ENCODE results near the gene CDIPT. TPM values are rescaled to one million over a fixed set of nuclear protein-coding genes. Genes with fewer than 3 reads are reported as not detected.

The CDIPT gene
- total and polyA plus RNA-seq, 2 of the 13 experiments (the other 11 are each of a cell fraction or from before 2014, with no cell fraction given): 54.9 to 97.5 TPM

- POLR2A ChIA-PET: no interaction called here
- H3K27ac ChIP-seq (ENCODE audit: extremely low read length, insufficient read depth, low read length): no peak overlapping the region
- TF ChIP-seq ZNF20 (CRISPR knock-in tag; IDR thresholded peaks at IDR 0.05): no peak
- TF ChIP-seq ZBTB7A (CRISPR knock-in tag; IDR thresholded peaks at IDR 0.05): no peak
- no peak for TF ChIP-seq HNRNPH1 (optimal IDR thresholded peaks at IDR 0.05; ENCODE audit: low read depth, low read length)
- no peak for TF ChIP-seq ZMYM2 (CRISPR knock-in tag; IDR thresholded peaks at IDR 0.05)
- CTCF ChIA-PET (ENCODE audit: low intra/inter-chr PET ratio, low total read pairs): no interaction called here
- intact Hi-C loops (cut with micrococcal nuclease; ENCODE audit: unreplicated experiment) (no loop called here), in situ Hi-C loops (cut with HindIII; ENCODE audit: extremely low pct_ligation_motif_present, low pct_unique_long_range_greater_than_20kb) (no loop called here)
- no peak overlapping the region for H3K9ac ChIP-seq (ENCODE audit: insufficient read depth, low read depth, low read length)
- H4K20me1 ChIP-seq (ENCODE audit: insufficient read depth, low read length): no peaks in the 10 kb centered on the region
- H3K4me3 ChIP-seq (replicated peaks in 1 of 3; ENCODE audit: insufficient read depth in 1 of 3, low read depth in 2 of 3, low read length in 3 of 3): no peak overlapping the region
- no peaks in the 10 kb centered on the region for H3K9me3 ChIP-seq (ENCODE audit: low read length)
- BruUV-seq (replicated peaks): no TSS peak
- WGBS (ENCODE audit: low lambda C conversion rate): 90% methylated on average over 2 of the region's 2 CpGs
- no peaks in the 10 kb centered on the region for H3K27me3 ChIP-seq (ENCODE audit: control insufficient read depth in 1 of 2, insufficient read depth in 2 of 2, low read length in 2 of 2)
- ATAC-seq (no peak), DNase-seq (ENCODE audit: low spot score) (no peak), FAIRE-seq (no peak)
- peaks cover 42% of the 10 kb centered on the region for H3K4me1 ChIP-seq (ENCODE audit: insufficient read depth, low read length)
- no peak overlapping the region for H2AFZ ChIP-seq (ENCODE audit: low read length)
- peaks cover 4 to 8% of the 10 kb centered on the region in 2 experiments; a peak in 3 of 5 replicates for H3K36me3 ChIP-seq (replicated peaks in 1 of 2; ENCODE audit: control insufficient read depth in 1 of 2, insufficient read depth in 2 of 2, low read length in 2 of 2)
- no peaks in the 10 kb centered on the region for H3K79me2 ChIP-seq (ENCODE audit: insufficient read depth, low read length)
- no peak overlapping the region for H3K4me2 ChIP-seq (ENCODE audit: low read depth, low read length)
Measured at GRCh38 chr16:29831490-29831889, 31.5 kb downstream of the CDIPT start.

DNA sequence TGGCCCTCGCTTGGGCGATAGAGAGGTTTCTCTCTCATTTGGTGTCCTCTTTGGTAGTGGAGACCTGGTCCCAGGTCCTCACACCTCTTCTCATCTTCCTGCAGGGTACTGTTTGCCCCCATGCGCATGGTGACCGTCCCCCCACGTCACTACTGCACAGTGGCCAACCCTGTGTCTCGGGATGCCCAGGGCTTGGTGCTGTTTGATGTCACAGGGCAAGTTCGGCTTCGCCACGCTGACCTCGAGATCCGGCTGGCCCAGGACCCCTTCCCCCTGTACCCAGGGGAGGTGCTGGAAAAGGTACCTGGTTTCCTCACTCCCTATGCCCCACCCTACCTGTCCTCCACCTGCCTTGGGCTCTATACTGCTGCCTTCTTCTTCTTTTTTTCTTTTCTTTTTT is 32.3 kb downstream of the CDIPT start:
- intact Hi-C loops (cut with micrococcal nuclease; ENCODE audit: unreplicated experiment): no loop called here
- no peaks in the 10 kb centered on the region for H3K79me2 ChIP-seq (ENCODE audit: insufficient read depth, low read length)
- ATAC-seq (no peak), FAIRE-seq (no peak), DNase-seq (ENCODE audit: low spot score) (no peak)
- BruUV-seq (replicated peaks): no TSS peak
- WGBS (ENCODE audit: low lambda C conversion rate): 98% methylated on average over 11 of the region's 11 CpGs
- no peak overlapping the region for H3K4me2 ChIP-seq (ENCODE audit: low read depth, low read length)
- no peak overlapping the region for H3K9ac ChIP-seq (ENCODE audit: insufficient read depth, low read depth, low read length)
- CTCF ChIA-PET (ENCODE audit: low intra/inter-chr PET ratio, low total read pairs): no interaction called here
- no peaks in the 10 kb centered on the region for H3K27me3 ChIP-seq (ENCODE audit: control insufficient read depth in 1 of 2, insufficient read depth in 2 of 2, low read length in 2 of 2)
- in situ Hi-C loops (cut with HindIII; ENCODE audit: extremely low pct_ligation_motif_present, low pct_unique_long_range_greater_than_20kb): no loop called here
- H3K36me3 ChIP-seq (replicated peaks in 1 of 2; ENCODE audit: control insufficient read depth in 1 of 2, insufficient read depth in 2 of 2, low read length in 2 of 2): peaks cover 4 to 8% of the 10 kb centered on the region in 2 experiments; a peak in 3 of 5 replicates
- peaks cover 49% of the 10 kb centered on the region for H3K4me1 ChIP-seq (ENCODE audit: insufficient read depth, low read length)
- POLR2A ChIA-PET: no interaction called here
- no peak overlapping the region for H3K4me3 ChIP-seq (replicated peaks in 1 of 3; ENCODE audit: insufficient read depth in 1 of 3, low read depth in 2 of 3, low read length in 3 of 3)
- no peak overlapping the region for H3K27ac ChIP-seq (ENCODE audit: extremely low read length, insufficient read depth, low read length)
- H3K9me3 ChIP-seq (ENCODE audit: low read length): no peaks in the 10 kb centered on the region
- H4K20me1 ChIP-seq (ENCODE audit: insufficient read depth, low read length): no peaks in the 10 kb centered on the region
- no peak overlapping the region for H2AFZ ChIP-seq (ENCODE audit: low read length)
- TF ChIP-seq PRDM10 (CRISPR knock-in tag; IDR thresholded peaks at IDR 0.05; ENCODE audit: low read depth) (no peak), ZSCAN21 (CRISPR knock-in tag; IDR thresholded peaks at IDR 0.05; ENCODE audit: borderline replicate concordance) (no peak), RBAK (CRISPR knock-in tag; IDR thresholded peaks at IDR 0.05) (no peak), GABPA (IDR thresholded peaks at IDR 0.05; ENCODE audit: low read depth, low read length) (no peak), GABPA (CRISPR knock-in tag; IDR thresholded peaks at IDR 0.05; ENCODE audit: low read depth) (no peak), HDAC6 (IDR thresholded peaks at IDR 0.05; ENCODE audit: low read depth, low read length) (no peak), ZNF7 (CRISPR knock-in tag; IDR thresholded peaks at IDR 0.05) (no peak), REXO4 (CRISPR knock-in tag; IDR thresholded peaks at IDR 0.05; ENCODE audit: borderline replicate concordance) (no peak)
- TF ChIP-seq, protein P1, sequence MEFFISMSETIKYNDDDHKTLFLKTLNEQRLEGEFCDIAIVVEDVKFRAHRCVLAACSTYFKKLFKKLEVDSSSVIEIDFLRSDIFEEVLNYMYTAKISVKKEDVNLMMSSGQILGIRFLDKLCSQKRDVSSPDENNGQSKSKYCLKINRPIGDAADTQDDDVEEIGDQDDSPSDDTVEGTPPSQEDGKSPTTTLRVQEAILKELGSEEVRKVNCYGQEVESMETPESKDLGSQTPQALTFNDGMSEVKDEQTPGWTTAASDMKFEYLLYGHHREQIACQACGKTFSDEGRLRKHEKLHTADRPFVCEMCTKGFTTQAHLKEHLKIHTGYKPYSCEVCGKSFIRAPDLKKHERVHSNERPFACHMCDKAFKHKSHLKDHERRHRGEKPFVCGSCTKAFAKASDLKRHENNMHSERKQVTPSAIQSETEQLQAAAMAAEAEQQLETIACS (CRISPR knock-in tag; IDR thresholded peaks at IDR 0.05): no peak
- TF ChIP-seq, protein P2, sequence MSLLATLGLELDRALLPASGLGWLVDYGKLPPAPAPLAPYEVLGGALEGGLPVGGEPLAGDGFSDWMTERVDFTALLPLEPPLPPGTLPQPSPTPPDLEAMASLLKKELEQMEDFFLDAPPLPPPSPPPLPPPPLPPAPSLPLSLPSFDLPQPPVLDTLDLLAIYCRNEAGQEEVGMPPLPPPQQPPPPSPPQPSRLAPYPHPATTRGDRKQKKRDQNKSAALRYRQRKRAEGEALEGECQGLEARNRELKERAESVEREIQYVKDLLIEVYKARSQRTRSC (CRISPR knock-in tag; IDR thresholded peaks at IDR 0.05; ENCODE audit: low read depth): no peak
